Activated T-cell treated with anti-CD3 and anti-CD28 coated beads, Interleukin-2, amount 50 U/mL, for 1 hour (primary cell): ENCODE data around the gene TMEM198.

ENCODE experiments used
- DNase-seq: peaks from one replicate; pipeline ENCODE4 v3.0.0-alpha.2; 2020

TMEM198 gene

DNA sequence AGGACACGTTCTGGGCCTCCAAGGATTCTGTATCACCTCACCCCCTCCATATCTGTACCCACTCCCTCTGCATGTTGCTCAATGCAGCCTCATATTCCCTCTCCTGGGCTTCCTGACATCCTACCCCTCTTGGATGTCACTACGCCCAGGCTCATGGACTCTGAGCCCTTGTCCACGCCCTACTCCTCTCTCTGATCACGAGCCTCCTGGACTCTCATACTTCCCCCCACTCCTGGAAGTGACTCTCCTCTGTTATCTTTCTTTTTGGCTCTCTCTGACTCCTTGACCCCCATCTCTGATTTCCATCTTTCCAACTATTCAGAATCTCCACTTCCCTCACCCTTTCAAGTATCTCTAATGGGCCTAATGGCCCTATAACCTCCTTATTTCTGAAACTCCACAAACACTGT lies 2.1 kb downstream of the TMEM198 start:
- no peak for DNase-seq

- DNase-seq, result no peak
These were observed 3.8 kb downstream of the TMEM198 start for GRCh38 chr2:219547621-219548020.

GRCh38 chr2:219548990-219549389 lies 5.2 kb downstream of the TMEM198 start:
- DNase-seq, result no peak

DNA sequence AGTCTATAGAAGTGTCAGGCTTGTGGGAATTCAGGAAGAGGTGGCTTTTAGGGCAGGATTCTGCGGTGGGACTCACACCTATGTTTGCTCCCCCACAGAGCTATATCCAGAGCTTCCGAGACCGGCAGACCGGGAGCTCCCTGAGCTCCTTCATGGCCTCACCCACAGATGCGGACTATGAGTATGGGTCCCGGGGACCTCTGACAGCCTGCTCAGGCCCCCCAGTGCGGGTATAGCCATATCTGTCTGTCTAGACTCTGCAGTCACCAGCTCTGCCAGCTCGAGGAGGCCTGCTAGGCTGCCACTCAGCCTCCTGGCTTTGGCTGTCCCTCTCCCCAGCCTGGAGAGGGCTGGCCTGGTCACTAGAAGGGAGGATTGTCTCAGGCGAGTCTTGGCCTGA lies 5.8 kb downstream of the TMEM198 start:
- DNase-seq, result no peak

- no peak for DNase-seq
These were observed 7.9 kb downstream of the TMEM198 start for GRCh38 chr2:219551441-219552381.

GRCh38 chr2:219552382-219553167 lies 8.7 kb downstream of the TMEM198 start:
- DNase-seq, result peak; percentile 85

DNA sequence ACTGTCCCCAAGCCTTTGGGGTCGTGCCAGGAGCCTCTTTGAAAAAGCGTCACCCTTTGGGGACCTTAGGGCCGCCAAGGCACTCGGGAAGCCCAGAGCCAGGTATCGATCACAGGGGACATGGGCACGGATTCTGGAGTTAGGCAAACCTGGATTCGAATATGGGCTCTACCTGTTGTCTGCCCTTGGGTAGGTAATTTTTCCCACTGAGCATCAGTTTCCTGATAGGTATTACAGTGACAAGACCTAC lies 9.3 kb downstream of the TMEM198 start:
- DNase-seq, result no peak

GRCh38 chr2:219553463-219553963 lies 9.7 kb downstream of the TMEM198 start:
- no peak for DNase-seq

- DNase-seq, result no peak
These were observed 10.5 kb downstream of the TMEM198 start for GRCh38 chr2:219554350-219554749.

DNA sequence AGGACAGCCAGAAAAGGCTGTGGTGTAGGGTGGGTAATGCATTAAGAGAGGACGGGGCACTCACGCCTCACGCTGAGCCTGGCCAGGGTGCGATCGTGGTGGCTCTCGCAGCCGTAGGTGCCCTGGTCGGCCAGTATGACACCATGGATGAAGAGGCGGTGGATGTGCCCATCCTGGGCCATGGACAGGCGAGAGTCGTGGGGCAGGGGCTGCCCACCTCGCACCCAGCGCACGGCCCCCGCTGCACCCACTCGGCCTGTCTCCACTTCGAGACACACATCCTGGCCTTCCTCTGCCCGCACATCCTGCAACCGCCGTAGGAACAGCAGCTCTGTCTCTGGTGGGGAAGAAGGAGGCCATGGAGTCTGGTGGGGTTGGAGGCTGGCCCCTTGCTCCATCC lies 12.1 kb downstream of the TMEM198 start:
- no peak for DNase-seq

GRCh38 chr2:219556413-219556812 lies 12.6 kb downstream of the TMEM198 start:
- DNase-seq, result no peak

DNA sequence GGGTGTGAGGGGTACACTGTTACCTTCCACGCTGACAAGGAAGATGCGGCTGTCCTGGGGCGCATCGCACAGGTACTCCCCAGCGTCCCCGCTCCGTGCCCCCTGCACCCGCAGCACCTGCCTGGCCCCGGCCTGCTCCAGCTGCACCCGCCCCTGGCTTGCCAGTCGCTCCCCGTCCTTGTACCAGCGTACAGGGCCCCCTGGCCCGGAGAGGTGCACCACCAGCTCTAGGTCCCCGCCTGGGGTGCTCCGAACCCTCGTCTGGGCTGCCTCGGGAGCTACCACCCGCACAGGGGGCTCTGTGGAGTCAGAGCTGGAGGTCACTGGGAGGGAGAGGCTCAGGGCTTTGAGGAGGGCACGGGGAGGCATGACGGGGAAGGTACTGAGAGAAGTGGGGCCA lies 13.5 kb downstream of the TMEM198 start:
- no peak for DNase-seq

- no peak for DNase-seq
These were observed 14.3 kb downstream of the TMEM198 start for GRCh38 chr2:219557791-219558785.

DNA sequence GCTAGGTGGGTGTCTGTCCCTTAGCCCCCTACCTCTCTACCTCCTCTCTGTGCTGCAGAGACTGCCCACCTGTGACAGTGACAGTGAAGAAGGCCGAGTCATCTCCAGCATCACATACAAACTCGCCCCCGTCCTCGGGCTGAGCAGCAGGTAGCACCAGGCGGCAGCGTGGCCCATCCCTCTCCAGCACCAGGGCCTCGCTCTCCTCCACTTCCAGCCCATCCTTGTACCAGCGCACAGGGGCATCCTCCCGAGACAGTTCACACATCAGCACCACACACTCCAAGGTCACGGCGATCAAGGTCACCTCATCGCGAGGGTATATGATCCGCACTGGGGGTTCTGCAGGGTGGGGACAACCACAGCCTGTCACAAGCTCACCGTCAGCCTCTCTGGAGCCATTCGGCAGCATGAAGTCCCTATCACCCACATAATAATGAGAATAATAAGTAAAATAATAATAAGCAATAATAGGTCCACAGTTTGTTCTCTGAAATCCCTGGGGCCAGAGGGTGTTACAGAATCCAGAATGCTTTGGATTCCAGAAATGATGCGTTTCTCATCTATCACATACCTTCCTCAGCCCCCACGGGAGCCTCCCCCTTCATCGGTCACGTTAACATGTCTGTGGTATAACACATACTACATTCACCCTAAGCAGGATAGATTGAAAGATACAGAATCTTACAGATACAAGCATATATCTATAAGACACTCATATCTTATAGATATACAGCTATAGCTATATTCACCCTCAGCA lies 15.5 kb downstream of the TMEM198 start:
- no peak for DNase-seq

- peak; percentile 43 for DNase-seq
These were observed 16.4 kb downstream of the TMEM198 start for GRCh38 chr2:219560037-219560892.

DNA sequence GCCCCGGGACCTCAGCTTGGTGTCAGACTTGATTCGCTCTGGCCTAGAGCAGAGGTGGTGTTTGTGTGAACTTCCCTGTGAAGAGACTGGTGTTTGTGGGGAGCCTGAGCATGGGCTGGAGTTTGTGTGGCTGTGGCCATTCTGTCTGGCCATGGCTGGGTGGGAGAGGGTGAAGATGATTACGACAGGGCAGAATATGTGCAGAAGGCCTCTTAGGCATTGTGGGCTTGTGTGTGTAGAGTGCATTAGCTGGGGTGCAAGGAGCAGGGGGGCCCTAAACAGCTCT lies 17.0 kb downstream of the TMEM198 start:
- no peak for DNase-seq

DNA sequence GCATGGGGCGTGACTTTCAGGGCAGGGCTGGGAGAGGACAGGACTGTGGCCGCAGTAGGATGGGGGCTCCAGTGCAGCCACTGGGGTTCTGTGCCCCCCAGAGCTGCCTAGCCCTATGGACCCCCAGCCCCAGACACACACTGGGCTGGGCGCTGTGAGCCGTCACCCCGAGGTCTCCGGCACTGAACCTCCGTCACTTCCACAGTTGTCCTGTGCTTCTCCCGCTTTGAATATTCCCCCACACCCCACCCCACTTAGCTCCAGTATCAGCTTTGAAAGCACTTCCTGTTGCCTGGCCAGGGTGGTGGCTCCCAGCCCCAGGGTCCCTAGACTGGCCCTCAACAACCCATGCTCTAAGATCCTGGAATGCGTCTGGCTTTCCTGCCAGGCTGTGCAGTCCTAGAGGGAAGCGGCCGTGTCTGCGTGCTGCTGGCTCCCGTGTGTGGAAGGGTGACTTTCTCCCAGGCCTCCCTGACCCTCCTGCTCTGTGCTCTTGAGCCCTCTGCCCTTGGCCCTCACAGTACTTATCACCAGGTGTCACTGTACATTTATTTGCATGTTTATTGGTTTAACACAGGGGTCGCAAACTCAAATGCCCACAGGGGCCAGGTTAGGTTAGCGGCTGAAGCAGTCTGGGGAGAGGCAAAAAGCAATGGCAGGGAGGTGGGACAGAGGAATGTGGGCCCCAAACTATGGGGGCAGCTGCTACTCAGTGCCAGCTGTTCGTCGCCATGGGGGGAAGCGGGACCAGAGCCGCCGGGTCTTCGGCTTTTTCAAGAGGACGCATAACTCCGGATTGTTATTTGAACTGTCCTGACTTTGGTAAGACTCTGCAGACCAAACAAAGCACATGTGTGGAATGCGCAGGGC lies 17.6 kb downstream of the TMEM198 start:
- no peak for DNase-seq

DNA sequence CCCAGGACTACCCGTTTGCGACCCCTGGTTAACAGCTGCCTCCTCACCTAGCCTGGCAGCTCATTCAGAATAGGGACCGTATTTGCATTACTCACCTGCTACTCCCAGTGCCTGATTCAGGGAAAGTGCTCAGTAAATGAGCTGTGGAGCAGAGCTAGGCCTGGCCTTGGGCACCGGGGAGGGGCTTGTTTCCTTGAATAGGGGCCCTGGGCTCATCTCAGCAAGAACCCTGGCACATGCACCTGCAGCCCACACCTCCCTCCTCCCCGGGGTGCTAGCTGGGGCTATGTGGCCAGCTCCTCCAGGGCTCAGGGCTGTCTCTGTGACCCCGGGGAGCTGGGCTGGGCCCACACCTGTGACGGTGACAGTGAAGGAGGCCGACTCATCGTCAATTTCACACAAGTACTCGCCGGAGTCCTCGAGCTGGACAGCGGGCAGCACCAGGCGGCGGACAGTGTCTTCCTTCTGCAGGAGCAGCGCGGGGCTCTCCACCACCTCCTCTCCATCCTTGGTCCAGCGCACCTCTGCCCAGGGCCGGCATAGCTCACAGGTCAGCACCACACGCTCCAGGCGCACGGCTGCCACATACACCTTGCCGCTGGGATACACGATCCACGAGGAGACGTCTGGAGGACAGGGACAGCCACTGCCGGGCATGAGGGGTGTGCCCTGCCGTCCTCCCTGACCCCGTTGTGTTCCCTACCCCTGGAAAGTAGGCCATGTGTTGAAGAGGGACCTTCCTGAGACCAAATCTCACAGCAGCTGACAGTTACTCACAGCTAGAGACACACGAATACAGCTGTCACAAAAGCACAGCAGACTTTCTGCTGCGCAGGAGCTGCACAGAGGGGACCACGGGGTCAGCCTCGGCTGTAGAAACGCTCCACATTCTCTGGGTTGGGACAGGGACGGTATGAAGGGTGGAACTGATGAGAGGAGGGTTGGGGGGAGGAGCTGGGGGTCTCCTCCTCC lies 18.5 kb downstream of the TMEM198 start:
- DNase-seq, result no peak
